ENCODE data around the gene ZFP36L2. TPM values are rescaled to one million over a fixed set of nuclear protein-coding genes. Genes with fewer than 3 reads are reported as not detected.

The ZFP36L2 gene
- total RNA-seq, 1 donor from 2014 or later: 206 TPM

- DNase-seq (ENCODE audit: extremely low spot score in 2 of 2): no peak
- peak in 1 of 2 donors; percentile 61 for TF ChIP-seq POLR2AphosphoS5 (IDR thresholded peaks at IDR 0.05; ENCODE audit: insufficient read depth in 1 of 2, low read depth in 1 of 2)
- TF ChIP-seq, protein P1, sequence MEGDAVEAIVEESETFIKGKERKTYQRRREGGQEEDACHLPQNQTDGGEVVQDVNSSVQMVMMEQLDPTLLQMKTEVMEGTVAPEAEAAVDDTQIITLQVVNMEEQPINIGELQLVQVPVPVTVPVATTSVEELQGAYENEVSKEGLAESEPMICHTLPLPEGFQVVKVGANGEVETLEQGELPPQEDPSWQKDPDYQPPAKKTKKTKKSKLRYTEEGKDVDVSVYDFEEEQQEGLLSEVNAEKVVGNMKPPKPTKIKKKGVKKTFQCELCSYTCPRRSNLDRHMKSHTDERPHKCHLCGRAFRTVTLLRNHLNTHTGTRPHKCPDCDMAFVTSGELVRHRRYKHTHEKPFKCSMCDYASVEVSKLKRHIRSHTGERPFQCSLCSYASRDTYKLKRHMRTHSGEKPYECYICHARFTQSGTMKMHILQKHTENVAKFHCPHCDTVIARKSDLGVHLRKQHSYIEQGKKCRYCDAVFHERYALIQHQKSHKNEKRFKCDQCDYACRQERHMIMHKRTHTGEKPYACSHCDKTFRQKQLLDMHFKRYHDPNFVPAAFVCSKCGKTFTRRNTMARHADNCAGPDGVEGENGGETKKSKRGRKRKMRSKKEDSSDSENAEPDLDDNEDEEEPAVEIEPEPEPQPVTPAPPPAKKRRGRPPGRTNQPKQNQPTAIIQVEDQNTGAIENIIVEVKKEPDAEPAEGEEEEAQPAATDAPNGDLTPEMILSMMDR (IDR thresholded peaks at IDR 0.05): no peak
- Histone ChIP-seq H3K27ac (peak overlapping the region; percentile 11), H3K4me3 (no peak overlapping the region), H3K36me3 (no peaks in the 10 kb centered on the region), H3K9me3 (no peaks in the 10 kb centered on the region), H3K27me3 (no peaks in the 10 kb centered on the region), H3K4me1 (peaks cover 24% of the 10 kb centered on the region)
- intact Hi-C loops (cut with DNase I): no loop called here
Observed at GRCh38 chr2:43186679-43187374, 39.6 kb downstream of the ZFP36L2 start.

DNA sequence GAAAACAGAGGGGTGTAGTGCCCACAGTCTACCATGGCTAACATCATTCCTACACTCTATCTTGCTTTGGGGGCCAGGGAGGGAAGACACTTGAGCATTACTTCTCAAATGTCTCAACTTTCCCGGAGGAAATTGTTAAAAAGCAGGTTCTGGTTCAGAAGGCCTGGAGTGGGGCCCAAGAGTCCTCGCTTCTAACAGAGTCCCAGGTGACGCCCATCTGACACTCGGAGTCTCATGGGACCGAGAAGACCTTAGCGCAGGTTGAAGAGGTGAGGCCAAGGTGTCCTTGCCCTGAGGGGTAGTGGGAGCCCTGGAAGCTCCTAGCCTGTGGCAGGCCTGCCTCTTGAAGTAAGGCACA lies 40.1 kb downstream of the ZFP36L2 start:
- Histone ChIP-seq H3K36me3 (no peaks in the 10 kb centered on the region), H3K27me3 (no peaks in the 10 kb centered on the region), H3K9me3 (no peaks in the 10 kb centered on the region), H3K4me3 (no peak overlapping the region), H3K4me1 (peaks cover 24% of the 10 kb centered on the region), H3K27ac (no peak overlapping the region)
- DNase-seq (ENCODE audit: extremely low spot score in 2 of 2): no peak
- no peak for TF ChIP-seq POLR2A (IDR thresholded peaks at IDR 0.05)
- no peak for TF ChIP-seq POLR2AphosphoS5 (IDR thresholded peaks at IDR 0.05; ENCODE audit: insufficient read depth in 1 of 2, low read depth in 1 of 2)
- TF ChIP-seq, protein P1 (IDR thresholded peaks at IDR 0.05): no peak
- intact Hi-C loops (cut with DNase I): no loop called here

- H3K9me3 ChIP-seq: no peaks in the 10 kb centered on the region
- no peak overlapping the region for H3K27ac ChIP-seq
- TF ChIP-seq, protein P1 (IDR thresholded peaks at IDR 0.05): no peak
- TF ChIP-seq POLR2AphosphoS5 (IDR thresholded peaks at IDR 0.05; ENCODE audit: insufficient read depth in 1 of 2, low read depth in 1 of 2) (no peak), POLR2A (IDR thresholded peaks at IDR 0.05) (no peak)
- H3K4me1 ChIP-seq: peaks cover 25% of the 10 kb centered on the region
- H3K27me3 ChIP-seq: no peaks in the 10 kb centered on the region
- H3K36me3 ChIP-seq: no peaks in the 10 kb centered on the region
- no peak overlapping the region for H3K4me3 ChIP-seq
- intact Hi-C loops (cut with DNase I): no loop called here
- no peak for DNase-seq (ENCODE audit: extremely low spot score in 2 of 2)
Observed at GRCh38 chr2:43185146-43185545, 41.3 kb downstream of the ZFP36L2 start.

GRCh38 chr2:43184339-43184895 lies 42.0 kb downstream of the ZFP36L2 start:
- intact Hi-C loops (cut with DNase I): no loop called here
- no peaks in the 10 kb centered on the region for H3K27me3 ChIP-seq
- no peaks in the 10 kb centered on the region for H3K36me3 ChIP-seq
- no peak overlapping the region for H3K27ac ChIP-seq
- H3K4me3 ChIP-seq: no peak overlapping the region
- DNase-seq (ENCODE audit: extremely low spot score in 2 of 2): no peak
- no peaks in the 10 kb centered on the region for H3K9me3 ChIP-seq
- H3K4me1 ChIP-seq: peaks cover 32% of the 10 kb centered on the region
- TF ChIP-seq, protein P1 (IDR thresholded peaks at IDR 0.05): no peak
- TF ChIP-seq POLR2A (IDR thresholded peaks at IDR 0.05) (no peak), POLR2AphosphoS5 (IDR thresholded peaks at IDR 0.05; ENCODE audit: insufficient read depth in 1 of 2, low read depth in 1 of 2) (no peak)

- Histone ChIP-seq H3K9me3 (no peaks in the 10 kb centered on the region), H3K27me3 (no peaks in the 10 kb centered on the region), H3K4me3 (no peak overlapping the region), H3K4me1 (peaks cover 39% of the 10 kb centered on the region), H3K36me3 (no peaks in the 10 kb centered on the region), H3K27ac (no peak overlapping the region)
- no peak for TF ChIP-seq POLR2A (IDR thresholded peaks at IDR 0.05)
- TF ChIP-seq, protein P1 (IDR thresholded peaks at IDR 0.05): no peak
- no peak for TF ChIP-seq POLR2AphosphoS5 (IDR thresholded peaks at IDR 0.05; ENCODE audit: insufficient read depth in 1 of 2, low read depth in 1 of 2)
- intact Hi-C loops (cut with DNase I): no loop called here
- DNase-seq (ENCODE audit: extremely low spot score in 2 of 2): no peak
Observed at GRCh38 chr2:43183743-43184142, 42.7 kb downstream of the ZFP36L2 start.

Data from vagina (tissue), 2 donors.